ENCODE results near the gene EMP2. TPM values are rescaled to one million over a fixed set of nuclear protein-coding genes. Genes with fewer than 3 reads are reported as not detected.

The EMP2 gene
- total and polyA plus RNA-seq, 2 of the 4 experiments (the other 2 are of a cell fraction): 13.8 to 18.3 TPM

DNA sequence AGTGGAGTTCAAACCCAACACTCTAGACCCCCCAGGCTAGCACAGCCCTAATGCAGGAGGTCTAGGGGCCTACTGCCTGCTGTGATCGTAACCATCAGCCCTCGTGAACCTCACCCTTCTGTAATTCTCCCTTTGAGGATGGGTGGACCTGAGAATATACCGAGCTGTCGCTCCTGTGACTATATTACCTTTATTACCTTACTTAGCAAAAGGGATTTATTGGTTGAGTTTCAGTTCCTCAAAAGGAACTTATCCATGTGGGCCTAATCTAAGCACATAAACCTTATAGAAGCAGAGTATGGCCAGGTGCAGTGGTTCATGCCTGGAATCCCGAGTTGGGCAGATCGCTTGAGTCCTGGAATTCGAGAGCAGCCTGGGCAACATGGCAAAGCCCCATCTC lies 19.2 kb upstream of the EMP2 start:
- no peak overlapping the region for H2BK120ac ChIP-seq (ENCODE audit: low read depth, low read length)
- no peak overlapping the region for H2AK5ac ChIP-seq (ENCODE audit: low read depth, low read length)
- no peak for DNase-seq
- H4K5ac ChIP-seq (ENCODE audit: low read depth, low read length): no peak overlapping the region
- H4K8ac ChIP-seq (ENCODE audit: low read depth in 2 of 2, low read length in 2 of 2): no peak overlapping the region
- peaks cover 20% of the 10 kb centered on the region for H3K27me3 ChIP-seq (ENCODE audit: control insufficient read depth, insufficient read depth, low read length)
- no peak for ATAC-seq (ENCODE audit: low read depth)
- no peak for TF ChIP-seq MAZ (IDR thresholded peaks at IDR 0.05; ENCODE audit: borderline replicate concordance, low read depth, low read length)
- TF ChIP-seq CHD1 (IDR thresholded peaks at IDR 0.05; ENCODE audit: low read depth, low read length): no peak
- no peak for TF ChIP-seq ELK1 (IDR thresholded peaks at IDR 0.05; ENCODE audit: borderline replicate concordance, low read depth, low read length)
- no peak for TF ChIP-seq MAFK (IDR thresholded peaks at IDR 0.05; ENCODE audit: low read depth, low read length)
- no peak for TF ChIP-seq CEBPB (IDR thresholded peaks at IDR 0.05; ENCODE audit: low read depth, low read length)
- no peak for TF ChIP-seq CTCF (conservative IDR thresholded peaks at IDR 0.05; ENCODE audit: low read depth, low read length)
- no peak for TF ChIP-seq MXI1 (IDR thresholded peaks at IDR 0.05; ENCODE audit: borderline replicate concordance, low read depth, low read length)
- TF ChIP-seq BHLHE40 (IDR thresholded peaks at IDR 0.05; ENCODE audit: low read depth, low read length): no peak
- TF ChIP-seq SMC3 (IDR thresholded peaks at IDR 0.05; ENCODE audit: low read depth, low read length): no peak
- TF ChIP-seq FOS (IDR thresholded peaks at IDR 0.05; ENCODE audit: low read depth, low read length): no peak
- H3K56ac ChIP-seq (ENCODE audit: extremely low read depth, insufficient read depth, low read length): no peak overlapping the region
- peaks cover 2% of the 10 kb centered on the region for H3K9me3 ChIP-seq (ENCODE audit: control insufficient read depth, insufficient read depth, low read length)
- in situ Hi-C loops (cut with MboI; ENCODE audit: low sequenced_read_pairs) (no loop called here), intact Hi-C loops (cut with micrococcal nuclease) (no loop called here), dilution Hi-C loops (cut with HindIII; ENCODE audit: low sequenced_read_pairs, unreplicated experiment) (no loop called here)
- peaks cover 2% of the 10 kb centered on the region; the same call in 1 of the 2 replicates for H3K4me1 ChIP-seq (ENCODE audit: control insufficient read depth, insufficient read depth, low read length)
- H3K14ac ChIP-seq (replicated peaks; ENCODE audit: low read depth, low read length): no peak overlapping the region
- no peak overlapping the region for H3K4me2 ChIP-seq (ENCODE audit: low read depth, low read length)
- H3K18ac ChIP-seq (ENCODE audit: low read depth, low read length): no peak overlapping the region
- H3K4me3 ChIP-seq (ENCODE audit: insufficient read depth, low read depth, low read length): no peak overlapping the region
- no peak overlapping the region for H3K23ac ChIP-seq (ENCODE audit: low read depth, low read length)
- H4K20me1 ChIP-seq (ENCODE audit: insufficient read depth, low read length): no peaks in the 10 kb centered on the region
- H2AFZ ChIP-seq (replicated peaks; ENCODE audit: low read length, poor library complexity): no peak overlapping the region
- no peak overlapping the region for H2AK9ac ChIP-seq (replicated peaks; ENCODE audit: low read depth, low read length, poor library complexity)
- ChIA-PET POLR2A (ENCODE audit: unreplicated experiment) (no interaction called here), CTCF (no interaction called here)
- no peaks in the 10 kb centered on the region for H3K36me3 ChIP-seq (ENCODE audit: control insufficient read depth, insufficient read depth, low read length)
- no peak overlapping the region for H3K4ac ChIP-seq (ENCODE audit: low read depth, low read length)
- H2BK15ac ChIP-seq (ENCODE audit: low read depth, low read length): no peak overlapping the region
- no TSS peak for BruUV-seq (replicated peaks)
- no peak overlapping the region for H2BK5ac ChIP-seq (ENCODE audit: low read depth, low read length, poor library complexity, severe bottlenecking)
- H4K91ac ChIP-seq (ENCODE audit: insufficient read depth, low read depth, low read length): no peak overlapping the region
- no CpG with 5 or more reads among the region's 7 CpGs for WGBS, 2 experiments (ENCODE audit: extremely low coverage in 2 of 2, insufficient read length in 1 of 2)
- no peak overlapping the region for H3K9ac ChIP-seq (ENCODE audit: low read depth, low read length)
- H2BK20ac ChIP-seq (ENCODE audit: low read depth, low read length): no peak overlapping the region
- no peaks in the 10 kb centered on the region for H3K9me1 ChIP-seq (ENCODE audit: insufficient read depth, low read length)
- H3K79me1 ChIP-seq (ENCODE audit: low read depth in 1 of 2, low read length in 2 of 2): no peaks in the 10 kb centered on the region
- H3K27ac ChIP-seq (ENCODE audit: insufficient read depth, low read length): no peak overlapping the region
